Amniotic stem cell (primary cell): ENCODE measurements around the gene OVOL2.
"Not testable (repeated sequence)": the region's sequence is repeated elsewhere in the genome, so short reads cannot be mapped to it uniquely, and the experiment has no call there.

ENCODE experiments used
- DNase-seq: peaks from one replicate; lab custom pipeline; 2025; lab: John Stamatoyannopoulos, UW

OVOL2 gene

GRCh38 chr20:18057101-18057993, at the start of gene OVOL2:
Gene OVOL2 (minus strand): TSS chr20:18057916. CDS start chr20:18057634, 282 bp downstream.
- DNase-seq: no peak

- DNase-seq: no peak
Measured at GRCh38 chr20:18103497-18103896, 45.8 kb upstream of the OVOL2 start.

GRCh38 chr20:18101125-18101810, 43.6 kb upstream of the OVOL2 start:
- DNase-seq: no peak

- DNase-seq: not testable (repeated sequence)
Measured at GRCh38 chr20:18100569-18100968, 42.9 kb upstream of the OVOL2 start.

- DNase-seq: no peak
Measured at GRCh38 chr20:18094191-18094590, 36.5 kb upstream of the OVOL2 start.

- no peak for DNase-seq
Measured at GRCh38 chr20:18093388-18093787, 35.7 kb upstream of the OVOL2 start.

GRCh38 chr20:18092890-18093289, 35.2 kb upstream of the OVOL2 start:
- no peak for DNase-seq

GRCh38 chr20:18091623-18092022, 33.9 kb upstream of the OVOL2 start:
- DNase-seq: no peak

- no peak for DNase-seq
Measured at GRCh38 chr20:18090477-18090876, 32.8 kb upstream of the OVOL2 start.

- no peak for DNase-seq
Measured at GRCh38 chr20:18090044-18090443, 32.3 kb upstream of the OVOL2 start.

GRCh38 chr20:18088841-18089240, 31.1 kb upstream of the OVOL2 start:
- not testable (repeated sequence) for DNase-seq

- DNase-seq: not testable (repeated sequence)
Measured at GRCh38 chr20:18088298-18088697, 30.6 kb upstream of the OVOL2 start.

- DNase-seq: no peak
Measured at GRCh38 chr20:18087054-18087453, 29.3 kb upstream of the OVOL2 start.

- not testable (repeated sequence) for DNase-seq
Measured at GRCh38 chr20:18080836-18081235, 23.1 kb upstream of the OVOL2 start.

- no peak for DNase-seq
Measured at GRCh38 chr20:18079756-18080353, 22.1 kb upstream of the OVOL2 start.

GRCh38 chr20:18077157-18077556, 19.4 kb upstream of the OVOL2 start:
- DNase-seq: no peak

- no peak for DNase-seq
Measured at GRCh38 chr20:18072532-18072931, 14.8 kb upstream of the OVOL2 start.

- no peak for DNase-seq
Measured at GRCh38 chr20:18066421-18067333, 9.0 kb upstream of the OVOL2 start.

GRCh38 chr20:18063676-18064075, 6.0 kb upstream of the OVOL2 start:
- DNase-seq: no peak

- no peak for DNase-seq
Measured at GRCh38 chr20:18059603-18060002, 1.9 kb upstream of the OVOL2 start.

GRCh38 chr20:18058661-18059467, 1.1 kb upstream of the OVOL2 start:
- no peak for DNase-seq
